Activated CD4-positive, alpha-beta T cell treated with anti-CD3 and anti-CD28 coated beads for 4 hours (primary cell): Measurements from ENCODE around the gene ARID4A.
"Not testable (repeated sequence)": the region's sequence is repeated elsewhere in the genome, so short reads cannot be mapped to it uniquely, and the experiment has no call there.

ENCODE experiments used
- DNase-seq, 2 donors: peaks; one replicate each; pipeline ENCODE4 v3.0.0-alpha.2; 2020

ARID4A gene, protein sequence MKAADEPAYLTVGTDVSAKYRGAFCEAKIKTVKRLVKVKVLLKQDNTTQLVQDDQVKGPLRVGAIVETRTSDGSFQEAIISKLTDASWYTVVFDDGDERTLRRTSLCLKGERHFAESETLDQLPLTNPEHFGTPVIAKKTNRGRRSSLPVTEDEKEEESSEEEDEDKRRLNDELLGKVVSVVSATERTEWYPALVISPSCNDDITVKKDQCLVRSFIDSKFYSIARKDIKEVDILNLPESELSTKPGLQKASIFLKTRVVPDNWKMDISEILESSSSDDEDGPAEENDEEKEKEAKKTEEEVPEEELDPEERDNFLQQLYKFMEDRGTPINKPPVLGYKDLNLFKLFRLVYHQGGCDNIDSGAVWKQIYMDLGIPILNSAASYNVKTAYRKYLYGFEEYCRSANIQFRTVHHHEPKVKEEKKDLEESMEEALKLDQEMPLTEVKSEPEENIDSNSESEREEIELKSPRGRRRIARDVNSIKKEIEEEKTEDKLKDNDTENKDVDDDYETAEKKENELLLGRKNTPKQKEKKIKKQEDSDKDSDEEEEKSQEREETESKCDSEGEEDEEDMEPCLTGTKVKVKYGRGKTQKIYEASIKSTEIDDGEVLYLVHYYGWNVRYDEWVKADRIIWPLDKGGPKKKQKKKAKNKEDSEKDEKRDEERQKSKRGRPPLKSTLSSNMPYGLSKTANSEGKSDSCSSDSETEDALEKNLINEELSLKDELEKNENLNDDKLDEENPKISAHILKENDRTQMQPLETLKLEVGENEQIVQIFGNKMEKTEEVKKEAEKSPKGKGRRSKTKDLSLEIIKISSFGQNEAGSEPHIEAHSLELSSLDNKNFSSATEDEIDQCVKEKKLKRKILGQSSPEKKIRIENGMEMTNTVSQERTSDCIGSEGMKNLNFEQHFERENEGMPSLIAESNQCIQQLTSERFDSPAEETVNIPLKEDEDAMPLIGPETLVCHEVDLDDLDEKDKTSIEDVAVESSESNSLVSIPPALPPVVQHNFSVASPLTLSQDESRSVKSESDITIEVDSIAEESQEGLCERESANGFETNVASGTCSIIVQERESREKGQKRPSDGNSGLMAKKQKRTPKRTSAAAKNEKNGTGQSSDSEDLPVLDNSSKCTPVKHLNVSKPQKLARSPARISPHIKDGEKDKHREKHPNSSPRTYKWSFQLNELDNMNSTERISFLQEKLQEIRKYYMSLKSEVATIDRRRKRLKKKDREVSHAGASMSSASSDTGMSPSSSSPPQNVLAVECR

GRCh38 chr14:58298477-58299400, at the start of gene ARID4A:
Gene ARID4A, plus strand, starts transcription at chr14:58298555. Its CDS starts 1,300 bp downstream, at chr14:58299855.
- peak; percentile 78 to 83 for DNase-seq

DNA sequence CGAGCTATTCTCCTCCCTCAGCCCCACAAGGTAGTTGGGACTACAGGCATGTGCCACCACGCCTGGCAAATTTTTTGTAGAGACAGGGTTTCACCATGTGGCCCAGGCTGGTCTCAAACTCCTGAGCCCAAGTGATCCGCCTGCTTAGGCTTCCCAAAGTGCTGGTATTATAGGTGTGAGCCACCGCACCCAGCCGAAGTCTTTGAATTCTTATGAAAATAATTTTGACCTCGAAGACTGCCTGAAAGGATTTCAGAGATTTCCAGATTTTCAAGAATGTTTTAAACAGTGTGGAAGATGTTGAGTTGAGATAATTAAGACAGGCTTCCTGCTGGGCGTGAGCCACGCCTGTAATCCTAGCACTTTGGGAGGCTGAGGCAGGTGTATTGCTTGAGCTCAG, 48.7 kb upstream of the ARID4A start:
- DNase-seq, result no peak

- DNase-seq, result no peak
These were observed 40.2 kb upstream of the ARID4A start for GRCh38 chr14:58258156-58258555.

GRCh38 chr14:58262005-58262404, 36.4 kb upstream of the ARID4A start:
- not testable (repeated sequence) for DNase-seq

GRCh38 chr14:58265401-58265800, 33.0 kb upstream of the ARID4A start:
- DNase-seq, result no peak

- DNase-seq, result no peak
These were observed 27.7 kb upstream of the ARID4A start for GRCh38 chr14:58270628-58271027.

DNA sequence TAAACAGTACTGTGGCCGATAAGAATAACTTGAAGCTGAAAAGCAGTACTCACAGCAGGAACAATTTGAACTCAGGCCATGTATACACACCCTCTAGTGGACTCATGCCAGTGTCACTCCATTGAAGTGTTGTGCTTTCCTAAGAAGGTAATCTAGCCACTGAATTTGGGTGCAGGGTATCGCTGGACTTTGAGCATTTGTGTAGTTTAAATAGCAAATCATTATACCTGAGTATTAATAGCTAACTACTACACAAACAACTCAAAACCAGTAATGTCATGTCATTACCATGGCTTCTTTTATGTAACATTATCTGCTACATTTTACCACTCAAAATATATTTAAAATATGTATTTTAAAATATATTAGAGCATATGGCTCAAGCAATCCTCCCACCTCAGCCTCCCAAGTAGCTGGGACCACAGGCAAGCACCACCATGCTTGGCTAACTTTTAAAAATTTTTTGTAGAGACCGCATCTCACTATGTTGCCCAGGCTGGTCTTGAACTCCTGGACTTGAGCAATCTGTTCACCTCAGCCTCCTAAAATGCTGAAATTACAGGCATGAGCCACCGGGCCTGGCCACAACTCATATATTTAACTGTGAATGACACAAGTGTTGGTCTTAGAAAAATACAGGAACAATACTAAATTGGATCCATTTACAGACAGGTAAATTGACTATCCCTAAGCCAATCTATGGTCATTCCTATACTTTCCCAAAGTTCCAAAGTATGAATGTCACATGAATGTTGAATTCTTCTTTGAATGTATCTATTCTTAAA, 25.6 kb upstream of the ARID4A start:
- DNase-seq, result no peak

DNA sequence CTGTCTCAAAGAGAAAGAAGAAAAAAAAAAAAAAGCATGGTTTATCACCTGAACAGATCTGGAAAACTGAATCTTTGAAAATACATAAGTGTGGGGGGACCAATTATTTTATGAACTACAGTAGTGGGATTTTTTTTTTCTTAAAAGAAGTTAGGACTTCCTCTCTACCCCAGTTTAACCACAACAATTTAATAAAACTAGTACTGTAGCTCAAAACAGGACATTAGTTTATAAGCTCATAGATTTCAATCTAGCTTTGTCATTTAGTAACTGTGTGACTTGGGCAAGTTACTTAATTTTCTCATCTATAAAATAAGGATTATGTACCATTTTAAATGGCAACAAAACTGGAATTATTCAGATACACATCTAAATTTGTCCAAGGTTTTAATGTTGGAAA, 23.5 kb upstream of the ARID4A start:
- DNase-seq, result no peak

DNA sequence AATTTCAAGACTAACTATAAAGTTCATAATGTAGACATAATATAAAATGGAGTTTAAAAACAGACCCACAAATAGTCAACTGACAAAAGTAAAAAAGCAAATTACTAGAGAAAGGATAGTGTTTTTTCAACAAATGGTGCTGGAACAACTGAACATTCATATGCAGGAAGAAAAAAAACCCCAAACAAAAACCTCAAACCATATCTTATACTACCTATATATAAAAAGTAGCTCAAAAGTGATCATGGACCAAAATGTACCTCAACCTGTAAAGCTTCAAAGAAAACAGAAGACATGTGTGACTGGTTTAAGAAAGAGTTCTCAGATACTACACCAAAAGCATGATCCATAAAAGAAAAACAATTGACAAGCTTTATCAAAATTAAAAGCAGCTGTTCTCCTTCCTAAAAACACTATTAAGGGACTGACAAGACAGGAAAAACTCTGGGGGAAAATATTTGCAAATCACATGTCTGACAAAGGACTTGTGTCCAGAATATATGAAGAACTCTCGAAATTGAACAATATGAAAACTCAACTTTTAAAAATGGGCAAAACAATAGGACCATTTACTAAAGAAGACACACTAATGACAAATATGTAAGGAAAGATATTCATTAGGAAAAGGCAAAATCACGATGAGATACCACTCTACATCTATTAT, 22.7 kb upstream of the ARID4A start:
- DNase-seq, result no peak

GRCh38 chr14:58276208-58276607, 22.1 kb upstream of the ARID4A start:
- DNase-seq, result no peak

GRCh38 chr14:58278177-58278576, 20.2 kb upstream of the ARID4A start:
- no peak for DNase-seq

GRCh38 chr14:58280954-58281787, 17.2 kb upstream of the ARID4A start:
- peak; percentile 12 to 29 for DNase-seq

DNA sequence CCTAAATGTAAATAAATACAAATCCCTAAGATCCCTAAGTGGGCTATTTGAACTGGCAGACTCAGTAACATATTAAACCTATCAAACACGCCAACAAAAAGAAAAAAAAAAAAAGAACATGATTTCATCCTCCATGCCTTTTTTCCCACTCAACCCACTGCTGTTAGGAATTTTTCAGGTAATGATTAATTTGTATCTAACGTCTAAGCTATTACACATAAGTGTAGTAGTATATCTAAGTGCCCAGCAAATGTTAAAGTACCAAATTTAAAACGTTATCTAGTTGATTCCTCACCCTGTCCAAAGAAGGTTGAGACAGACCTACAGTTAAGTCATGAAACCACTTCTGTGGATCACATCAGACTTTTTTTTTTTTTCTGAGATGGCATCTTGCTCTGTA, 16.4 kb upstream of the ARID4A start:
- no peak for DNase-seq

DNA sequence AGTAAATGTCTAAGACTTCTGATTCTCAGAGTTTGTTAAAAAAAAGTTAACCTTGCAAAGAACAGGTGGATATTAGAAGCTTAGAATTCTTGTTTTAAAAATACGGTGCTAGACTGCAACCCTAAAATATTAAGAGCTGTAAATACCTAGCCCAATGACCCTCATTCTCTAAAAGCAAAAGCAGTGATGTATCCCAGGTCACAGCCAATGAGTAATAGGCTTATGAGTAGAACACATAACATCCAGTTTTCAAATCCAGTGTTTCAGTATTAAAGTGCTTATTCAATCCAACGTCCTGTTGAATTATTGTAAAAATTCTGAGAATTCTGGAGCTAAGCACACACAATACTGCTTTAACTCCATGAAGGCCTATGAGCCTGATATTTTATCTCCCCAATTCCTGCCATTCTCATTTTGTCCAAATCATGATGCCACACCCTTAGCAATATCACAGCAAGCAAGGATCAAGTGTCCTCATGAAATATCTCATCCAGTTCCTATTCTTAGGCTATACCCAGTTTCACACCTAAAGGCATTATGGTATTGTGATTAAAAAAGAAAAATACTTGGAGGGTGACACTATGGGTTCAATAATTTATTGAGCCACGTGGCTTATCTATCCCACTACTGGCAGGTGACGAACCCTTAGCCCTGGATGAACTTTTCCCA, 15.3 kb upstream of the ARID4A start:
- no peak for DNase-seq

DNA sequence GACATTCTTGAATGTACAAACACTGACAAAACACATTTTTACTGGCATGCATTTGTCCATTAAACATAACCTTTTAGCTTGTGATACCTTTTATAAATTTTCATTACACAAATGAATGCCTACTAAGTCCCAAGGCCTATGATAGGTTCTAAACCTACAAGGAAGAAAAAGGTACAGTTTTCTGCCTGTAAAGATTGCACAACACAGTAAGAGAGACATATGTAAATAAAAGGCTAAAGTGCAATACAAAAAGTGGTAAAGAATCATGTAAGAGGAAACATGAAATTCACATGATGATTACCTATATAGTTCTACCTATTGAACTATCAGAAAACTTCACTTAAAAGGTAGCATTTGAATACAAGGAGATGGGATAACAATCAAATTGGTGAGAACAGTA, 14.6 kb upstream of the ARID4A start:
- DNase-seq, result no peak

- DNase-seq, result no peak
These were observed 13.2 kb upstream of the ARID4A start for GRCh38 chr14:58285132-58285531.

- DNase-seq, result no peak
These were observed 10.7 kb upstream of the ARID4A start for GRCh38 chr14:58287607-58288042.

DNA sequence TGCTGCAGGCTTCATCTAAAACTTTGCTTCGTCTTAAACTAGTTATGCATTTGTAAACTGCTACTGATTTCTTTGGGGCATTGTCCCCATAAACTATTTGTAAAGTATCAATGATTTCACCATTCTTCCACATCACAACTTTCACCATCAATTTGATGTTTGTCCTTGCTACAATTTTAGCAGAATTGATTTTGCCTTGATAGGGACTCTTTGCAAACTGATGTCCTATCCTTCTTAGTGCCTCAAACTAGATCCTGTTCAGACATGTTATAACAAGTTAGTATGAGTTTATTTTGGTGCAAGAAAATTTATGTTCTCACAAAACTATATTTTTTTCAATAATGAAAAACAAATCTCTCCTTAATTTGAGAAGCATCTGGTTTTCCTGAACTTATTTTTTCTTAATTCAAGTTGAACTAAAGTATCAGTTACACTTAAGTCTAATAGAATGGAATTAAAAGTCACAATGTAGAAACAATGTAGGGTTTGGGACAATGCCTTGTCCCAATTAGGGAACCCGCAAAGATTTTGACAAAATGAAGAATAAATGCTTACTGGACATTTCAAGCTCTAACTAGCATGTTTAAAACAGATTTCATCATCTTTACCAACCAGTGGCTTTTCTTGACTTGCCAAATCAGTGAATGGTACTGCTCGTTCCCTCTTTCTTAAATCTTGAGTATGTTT, 10.1 kb upstream of the ARID4A start:
- DNase-seq, result no peak
